ENCODE data around the gene RNF150. TPM values are rescaled to one million over a fixed set of nuclear protein-coding genes. Genes with fewer than 3 reads are reported as not detected.

The RNF150 gene
- total RNA-seq, 1 experiment from 2014 or later = 0.14 TPM

DNA sequence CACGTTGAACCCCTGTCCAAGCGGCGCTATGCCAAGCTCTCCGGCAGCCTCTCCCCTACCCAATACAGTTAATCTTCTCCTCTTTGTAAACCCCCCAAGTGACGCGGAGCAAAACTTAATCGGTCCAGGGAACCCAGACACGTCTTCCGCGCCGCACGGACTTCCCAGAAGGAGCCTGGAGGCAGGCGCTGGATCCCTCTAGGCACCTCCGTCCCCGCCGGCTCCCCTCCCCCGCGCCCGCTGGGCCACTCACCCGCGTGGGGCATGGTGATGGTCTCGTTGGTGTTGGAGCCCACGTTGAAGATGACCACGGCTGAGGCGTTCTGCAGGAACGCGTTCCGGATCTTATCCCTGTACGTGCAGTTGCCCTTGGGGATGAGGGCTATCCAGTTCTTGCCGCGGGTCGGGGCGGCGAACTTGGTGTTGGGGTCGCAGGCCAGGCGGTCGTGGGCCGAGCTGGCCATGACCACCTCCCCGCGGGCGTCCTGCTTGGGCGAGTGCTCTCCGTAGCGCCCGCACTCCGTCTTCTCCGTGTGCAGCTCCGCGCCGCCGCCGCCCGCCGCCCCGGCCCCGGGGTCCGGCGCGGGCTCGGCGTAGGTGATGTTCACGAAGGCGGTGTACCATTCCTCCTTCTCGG is 1.1 kb downstream of the RNF150 start:
- no peaks in the 10 kb centered on the region; the same call in 1 of the 2 replicates for H3K27me3 ChIP-seq (replicated peaks; ENCODE audit: control insufficient read depth, insufficient read depth, low read length)
- no peaks in the 10 kb centered on the region for H3K36me3 ChIP-seq (ENCODE audit: control insufficient read depth, insufficient read depth, low read length)
- no TSS peak for BruUV-seq (replicated peaks)
- H3K4me3 Mint-ChIP-seq (ENCODE audit: unreplicated experiment) = no peak overlapping the region
- H3K9me3 Mint-ChIP-seq (ENCODE audit: unreplicated experiment) = no peaks in the 10 kb centered on the region
- no peaks in the 10 kb centered on the region for H3K36me3 Mint-ChIP-seq (ENCODE audit: insufficient read depth, unreplicated experiment)
- no peak overlapping the region for H3K27ac Mint-ChIP-seq (ENCODE audit: unreplicated experiment)
- CTCF ChIA-PET = no interaction called here
- H3K4me1 Mint-ChIP-seq (ENCODE audit: low read depth, unreplicated experiment) = no peaks in the 10 kb centered on the region
- H3K9me3 ChIP-seq = no peaks in the 10 kb centered on the region
- no peak for DNase-seq
- POLR2A ChIA-PET = no interaction called here
- H3K4me1 ChIP-seq = no peaks in the 10 kb centered on the region
- no peak overlapping the region for H3K4me3 ChIP-seq (ENCODE audit: low read depth, low read length)
- TF ChIP-seq, protein P1, sequence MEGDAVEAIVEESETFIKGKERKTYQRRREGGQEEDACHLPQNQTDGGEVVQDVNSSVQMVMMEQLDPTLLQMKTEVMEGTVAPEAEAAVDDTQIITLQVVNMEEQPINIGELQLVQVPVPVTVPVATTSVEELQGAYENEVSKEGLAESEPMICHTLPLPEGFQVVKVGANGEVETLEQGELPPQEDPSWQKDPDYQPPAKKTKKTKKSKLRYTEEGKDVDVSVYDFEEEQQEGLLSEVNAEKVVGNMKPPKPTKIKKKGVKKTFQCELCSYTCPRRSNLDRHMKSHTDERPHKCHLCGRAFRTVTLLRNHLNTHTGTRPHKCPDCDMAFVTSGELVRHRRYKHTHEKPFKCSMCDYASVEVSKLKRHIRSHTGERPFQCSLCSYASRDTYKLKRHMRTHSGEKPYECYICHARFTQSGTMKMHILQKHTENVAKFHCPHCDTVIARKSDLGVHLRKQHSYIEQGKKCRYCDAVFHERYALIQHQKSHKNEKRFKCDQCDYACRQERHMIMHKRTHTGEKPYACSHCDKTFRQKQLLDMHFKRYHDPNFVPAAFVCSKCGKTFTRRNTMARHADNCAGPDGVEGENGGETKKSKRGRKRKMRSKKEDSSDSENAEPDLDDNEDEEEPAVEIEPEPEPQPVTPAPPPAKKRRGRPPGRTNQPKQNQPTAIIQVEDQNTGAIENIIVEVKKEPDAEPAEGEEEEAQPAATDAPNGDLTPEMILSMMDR (IDR thresholded peaks at IDR 0.05; ENCODE audit: insufficient read depth in 1 of 2, low read depth in 1 of 2, low read length in 1 of 2, severe bottlenecking in 1 of 2, unreplicated experiment in 1 of 2) = no peak
- intact Hi-C loops (cut with micrococcal nuclease; ENCODE audit: unreplicated experiment) = loop anchor here (5.0 kb wide), 2 partner anchors 135 to 250 kb away; no protein-coding TSS in a partner anchor
- H3K27me3 Mint-ChIP-seq (ENCODE audit: insufficient read depth, unreplicated experiment) = peaks cover 14% of the 10 kb centered on the region

DNA sequence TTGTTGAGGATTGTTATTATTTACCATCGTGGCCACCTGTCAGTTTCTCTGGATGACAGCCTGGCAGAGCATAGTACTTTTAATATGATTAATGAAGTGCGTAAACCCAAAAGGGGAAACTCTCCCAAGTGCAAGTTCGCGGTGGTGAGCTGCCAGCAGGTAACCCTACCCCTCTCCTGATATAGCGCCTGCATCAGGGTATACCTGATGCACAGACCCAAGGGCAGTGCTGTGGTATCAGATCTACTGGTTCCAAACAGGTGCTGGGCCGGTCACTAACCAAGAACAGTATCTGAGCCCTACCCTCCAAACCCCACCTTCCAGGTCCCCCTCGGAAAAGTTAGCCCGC is 1.6 kb downstream of the RNF150 start:
- no peaks in the 10 kb centered on the region for H3K4me1 Mint-ChIP-seq (ENCODE audit: low read depth, unreplicated experiment)
- ChIA-PET CTCF (no interaction called here), POLR2A (no interaction called here)
- H3K4me3 Mint-ChIP-seq (ENCODE audit: unreplicated experiment) = no peak overlapping the region
- BruUV-seq (replicated peaks) = no TSS peak
- H3K9me3 Mint-ChIP-seq (ENCODE audit: unreplicated experiment) = no peaks in the 10 kb centered on the region
- no peaks in the 10 kb centered on the region for H3K36me3 ChIP-seq (ENCODE audit: control insufficient read depth, insufficient read depth, low read length)
- intact Hi-C loops (cut with micrococcal nuclease; ENCODE audit: unreplicated experiment) = loop anchor here (5.0 kb wide), 2 partner anchors 134 to 249 kb away; no protein-coding TSS in a partner anchor
- no peak overlapping the region for H3K27ac Mint-ChIP-seq (ENCODE audit: unreplicated experiment)
- H3K4me3 ChIP-seq (ENCODE audit: low read depth, low read length) = no peak overlapping the region
- no peaks in the 10 kb centered on the region for H3K36me3 Mint-ChIP-seq (ENCODE audit: insufficient read depth, unreplicated experiment)
- H3K4me1 ChIP-seq = no peaks in the 10 kb centered on the region
- H3K9me3 ChIP-seq = no peaks in the 10 kb centered on the region
- TF ChIP-seq, protein P1 (IDR thresholded peaks at IDR 0.05; ENCODE audit: insufficient read depth in 1 of 2, low read depth in 1 of 2, low read length in 1 of 2, severe bottlenecking in 1 of 2, unreplicated experiment in 1 of 2) = no peak
- peaks cover 10% of the 10 kb centered on the region for H3K27me3 Mint-ChIP-seq (ENCODE audit: insufficient read depth, unreplicated experiment)
- DNase-seq = no peak
- H3K27me3 ChIP-seq (replicated peaks; ENCODE audit: control insufficient read depth, insufficient read depth, low read length) = no peaks in the 10 kb centered on the region; the same call in 1 of the 2 replicates

DNA sequence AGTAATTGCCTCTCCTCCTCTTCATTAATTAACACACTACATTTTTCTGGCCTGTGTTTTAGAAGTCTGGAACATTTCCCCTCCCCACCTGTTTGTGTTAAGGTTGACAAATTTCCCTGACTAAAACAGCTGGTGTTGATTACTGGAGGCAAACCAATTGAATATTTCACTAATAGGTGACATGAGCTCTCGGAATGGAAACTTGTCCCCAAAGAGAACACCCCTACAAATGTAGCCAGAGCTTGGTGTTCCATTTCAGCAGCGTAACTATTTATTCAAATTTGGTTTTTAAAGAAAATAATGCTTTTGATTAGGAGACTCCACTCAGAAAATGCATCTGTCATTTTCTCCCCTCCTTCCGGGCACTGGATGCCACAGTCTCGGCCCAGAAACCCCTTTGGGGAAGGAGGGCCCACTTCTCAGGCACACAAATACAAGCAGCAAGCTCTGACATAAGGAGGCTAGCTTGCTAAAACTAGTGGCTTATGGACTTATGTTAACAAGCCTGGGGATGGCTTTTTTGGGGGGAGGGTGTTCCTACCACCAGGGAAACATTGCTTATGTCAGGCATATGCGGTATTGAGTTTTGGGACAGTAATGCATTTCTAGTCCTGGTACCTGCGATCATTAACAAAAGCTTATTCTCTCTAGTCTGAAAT is 2.2 kb downstream of the RNF150 start:
- ChIA-PET CTCF (no interaction called here), POLR2A (no interaction called here)
- no TSS peak for BruUV-seq (replicated peaks)
- DNase-seq = no peak
- peaks cover 12% of the 10 kb centered on the region for H3K27me3 Mint-ChIP-seq (ENCODE audit: insufficient read depth, unreplicated experiment)
- no peaks in the 10 kb centered on the region; the same call in 1 of the 2 replicates for H3K27me3 ChIP-seq (replicated peaks; ENCODE audit: control insufficient read depth, insufficient read depth, low read length)
- no peaks in the 10 kb centered on the region for H3K9me3 ChIP-seq
- H3K4me1 ChIP-seq = no peaks in the 10 kb centered on the region
- TF ChIP-seq, protein P1 (IDR thresholded peaks at IDR 0.05; ENCODE audit: insufficient read depth in 1 of 2, low read depth in 1 of 2, low read length in 1 of 2, severe bottlenecking in 1 of 2, unreplicated experiment in 1 of 2) = no peak
- H3K9me3 Mint-ChIP-seq (ENCODE audit: unreplicated experiment) = no peaks in the 10 kb centered on the region
- no peak overlapping the region for H3K4me3 ChIP-seq (ENCODE audit: low read depth, low read length)
- H3K36me3 Mint-ChIP-seq (ENCODE audit: insufficient read depth, unreplicated experiment) = no peaks in the 10 kb centered on the region
- no peaks in the 10 kb centered on the region for H3K4me1 Mint-ChIP-seq (ENCODE audit: low read depth, unreplicated experiment)
- no peak overlapping the region for H3K27ac Mint-ChIP-seq (ENCODE audit: unreplicated experiment)
- H3K36me3 ChIP-seq (ENCODE audit: control insufficient read depth, insufficient read depth, low read length) = no peaks in the 10 kb centered on the region
- no peak overlapping the region for H3K4me3 Mint-ChIP-seq (ENCODE audit: unreplicated experiment)
- intact Hi-C loops (cut with micrococcal nuclease; ENCODE audit: unreplicated experiment) = loop anchor here (5.0 kb wide), 2 partner anchors 134 to 249 kb away; no protein-coding TSS in a partner anchor

Data from Caco-2 (cell line).